NCI-H82 treated with DMSO at 0.1 percent for 48 hours (cell line): ENCODE measurements around the gene MAP2K6.
"Not testable (repeated sequence)": the region's sequence is repeated elsewhere in the genome, so short reads cannot be mapped to it uniquely, and the experiment has no call there.

Source experiments
- DNase-seq: peaks from one replicate; lab custom pipeline; 2025; ENCODE audit not compliant: unreplicated experiment; lab: John Stamatoyannopoulos, UW

MAP2K6 gene

DNA sequence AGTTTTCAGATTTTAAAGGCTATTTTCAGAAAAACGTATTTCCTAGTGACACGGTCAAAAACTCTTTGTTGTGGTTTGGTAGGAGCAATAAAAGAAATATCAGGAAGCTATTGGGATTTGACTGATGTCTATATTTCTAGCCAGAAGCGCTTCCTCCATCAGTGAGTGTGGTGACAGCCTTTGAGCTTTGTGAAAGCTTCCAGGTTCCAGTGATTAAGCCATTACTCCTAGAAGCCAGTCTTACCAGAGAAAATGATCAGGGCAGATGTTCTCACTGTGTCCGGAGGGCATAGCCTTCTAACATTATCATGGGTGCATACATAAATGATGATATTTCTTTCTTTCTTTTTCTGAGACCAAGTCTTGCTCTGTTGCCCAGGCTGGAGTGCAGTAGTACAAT is 39.6 kb downstream of the MAP2K6 start:
- no peak for DNase-seq

DNA sequence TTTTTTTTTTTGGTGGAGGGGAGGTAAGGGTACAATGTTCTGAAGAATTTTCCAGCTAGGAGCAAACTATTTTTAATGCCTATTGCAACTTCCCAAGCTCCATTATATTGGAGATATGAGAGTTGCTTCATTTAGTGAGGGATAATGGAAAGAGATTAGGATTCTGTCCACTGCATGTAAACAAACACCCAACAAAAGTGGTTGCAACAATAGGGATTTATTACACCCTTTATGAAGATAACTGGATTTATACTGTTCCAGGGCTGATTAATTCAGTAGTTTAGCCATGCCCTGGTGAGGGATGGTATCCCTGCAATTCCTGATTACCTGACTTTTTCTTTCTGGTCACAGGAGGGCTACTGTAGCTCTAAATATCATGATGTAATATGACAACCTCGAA is 40.5 kb downstream of the MAP2K6 start:
- DNase-seq = peak; percentile 15

DNA sequence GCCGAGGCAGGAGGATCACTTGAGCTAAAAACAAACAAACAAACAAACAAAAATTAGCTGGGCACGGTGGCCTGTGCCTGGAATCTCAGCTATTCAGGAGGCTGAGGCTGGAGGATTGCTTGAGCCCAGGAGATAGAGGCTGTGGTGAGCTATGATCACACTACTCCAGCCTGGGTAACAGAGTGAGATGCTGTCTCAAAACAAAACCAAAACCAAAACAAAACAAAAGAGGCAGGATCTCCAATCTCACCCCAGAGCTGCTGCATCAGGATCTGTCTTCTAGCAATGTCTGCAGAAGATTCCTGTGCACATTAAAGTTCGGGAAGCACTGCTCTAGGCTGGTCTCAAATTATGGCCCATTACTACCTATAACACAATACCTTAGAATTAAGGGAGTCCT is 43.1 kb downstream of the MAP2K6 start:
- no peak for DNase-seq

DNA sequence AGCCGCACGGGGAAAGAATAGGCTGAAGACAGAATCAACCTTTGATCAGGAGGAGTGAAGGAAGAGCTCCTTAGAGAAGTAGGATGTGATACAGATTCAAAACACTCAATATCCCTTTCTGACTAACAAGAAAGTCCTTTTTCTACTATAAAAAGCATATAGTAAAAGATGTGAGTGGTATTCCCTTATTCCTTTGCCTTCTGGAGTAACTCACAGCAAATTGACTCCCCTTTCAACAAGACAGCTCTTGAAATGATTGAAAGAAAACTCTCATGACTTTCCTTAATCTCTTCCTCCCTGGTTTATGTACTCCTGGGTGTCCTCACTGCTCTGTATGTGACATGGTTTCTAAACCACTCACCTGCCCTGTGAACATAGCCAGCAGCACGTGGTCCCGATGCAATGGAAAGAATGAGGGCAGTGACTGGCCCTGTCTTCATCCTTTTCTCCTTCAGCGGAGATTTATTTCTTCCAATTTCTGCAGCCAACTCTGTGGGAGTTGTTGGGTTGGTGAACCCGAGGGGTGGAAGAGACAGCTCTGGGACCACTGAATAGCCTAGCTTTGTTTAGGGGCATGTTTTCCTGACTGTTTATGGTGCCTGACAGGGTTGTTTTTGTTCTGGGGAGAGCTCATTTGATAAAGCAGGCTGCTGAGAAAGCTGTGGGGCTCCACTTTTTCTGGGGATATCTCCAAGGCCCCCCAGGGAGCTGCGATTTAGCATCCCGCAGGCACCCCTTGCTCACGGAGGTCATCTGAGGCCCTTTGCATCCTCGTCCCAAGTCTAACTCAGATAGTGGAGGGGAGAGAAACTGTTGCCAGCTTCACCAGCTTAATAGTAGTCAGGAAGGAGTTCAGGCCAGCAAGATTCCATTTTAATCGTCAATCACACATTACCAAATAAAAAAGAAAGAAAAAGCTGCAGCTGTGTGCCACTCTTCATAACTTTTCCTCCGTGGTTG is 46.7 kb downstream of the MAP2K6 start:
- DNase-seq = no peak

DNA sequence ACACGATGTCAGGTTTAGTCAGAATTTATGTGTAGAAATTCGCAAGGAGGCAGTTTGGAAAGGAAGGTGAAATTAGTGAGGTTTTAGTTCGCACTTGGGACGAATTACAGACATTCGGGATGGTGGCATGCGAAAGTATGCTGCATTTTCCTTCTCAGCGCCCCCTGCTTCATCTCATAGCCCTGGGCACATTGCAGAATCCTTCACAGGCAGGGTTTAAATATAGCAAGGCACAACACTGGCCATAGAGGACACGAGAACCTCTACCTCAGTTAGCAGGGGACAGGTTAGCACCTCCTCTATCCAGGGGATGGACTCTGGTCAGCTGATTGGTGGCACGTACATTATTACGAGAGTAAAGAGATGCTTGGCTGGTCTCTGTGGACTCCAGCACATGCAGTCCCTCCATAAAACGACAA is 47.5 kb downstream of the MAP2K6 start:
- DNase-seq = no peak

DNA sequence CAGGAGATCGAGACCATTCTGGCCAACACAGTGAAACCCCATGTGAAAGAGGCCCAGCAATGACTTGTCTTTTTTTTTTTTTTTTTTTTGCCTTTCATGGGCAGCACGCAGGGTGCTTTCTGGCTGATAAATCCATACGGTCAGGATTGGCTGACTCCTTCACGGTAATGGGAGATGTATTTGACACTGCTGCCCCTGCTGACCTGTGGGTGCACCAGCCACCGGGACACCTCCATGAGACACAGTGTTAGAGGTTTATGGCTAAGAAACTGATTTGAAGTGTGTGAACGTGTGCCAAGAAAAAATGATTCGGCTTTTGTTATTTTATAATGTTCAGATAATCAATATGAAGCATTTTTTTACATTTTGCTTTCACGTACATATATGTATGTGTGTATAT is 48.4 kb downstream of the MAP2K6 start:
- DNase-seq = no peak

DNA sequence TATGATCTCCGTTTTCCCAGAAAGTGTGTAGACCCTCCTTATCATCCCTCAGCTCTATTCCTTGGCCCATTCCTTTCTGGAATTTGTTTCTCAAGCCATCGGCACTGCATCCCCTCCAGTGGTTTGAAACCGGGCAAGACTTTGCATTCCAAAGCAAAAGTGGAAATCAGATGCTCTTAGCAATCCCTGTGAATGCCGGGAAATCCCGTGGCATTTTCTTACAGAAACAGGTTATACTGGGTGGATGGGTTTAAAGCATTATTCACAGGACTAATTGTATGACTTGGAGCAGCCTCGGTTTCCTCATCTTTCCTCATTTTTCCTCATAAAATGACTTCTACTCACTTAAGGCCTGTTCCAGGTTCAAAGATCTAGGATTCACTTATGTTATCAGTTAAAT is 52.0 kb downstream of the MAP2K6 start:
- no peak for DNase-seq

DNA sequence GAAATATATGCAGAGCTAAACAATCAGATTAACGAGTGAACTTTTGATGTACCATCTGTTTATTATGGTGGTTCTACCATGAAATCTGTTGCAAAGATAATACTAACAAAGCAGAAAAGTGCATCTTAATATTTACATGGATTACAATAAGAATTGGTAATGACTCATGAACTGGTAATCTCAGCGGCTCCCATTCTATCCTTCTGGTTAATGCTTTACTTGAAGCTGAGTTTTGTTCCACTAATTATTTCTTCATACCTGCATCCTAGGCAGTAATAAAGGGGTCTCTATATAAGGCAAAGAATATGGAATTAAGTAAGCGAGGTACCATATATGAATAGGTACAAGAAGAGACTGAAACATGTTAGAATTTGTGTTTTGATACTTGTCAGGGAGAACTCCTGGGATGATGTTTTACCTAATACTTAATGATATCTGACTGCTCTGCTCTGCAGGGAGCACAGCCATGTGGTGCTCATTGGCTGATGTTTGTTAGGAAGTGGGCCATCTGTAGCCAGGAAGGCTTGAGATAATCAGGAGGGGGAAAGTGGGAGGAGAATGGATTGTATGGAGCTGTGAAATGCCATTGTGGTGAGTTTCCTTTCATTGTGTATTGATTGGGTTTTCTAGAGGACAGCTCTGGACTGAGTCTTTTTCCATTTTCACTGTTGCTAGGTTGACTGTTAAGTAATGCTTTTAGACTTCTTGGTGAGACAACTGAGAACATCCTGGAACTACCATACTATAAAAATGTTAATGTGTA is 52.6 kb downstream of the MAP2K6 start:
- DNase-seq = peak; percentile 94

DNA sequence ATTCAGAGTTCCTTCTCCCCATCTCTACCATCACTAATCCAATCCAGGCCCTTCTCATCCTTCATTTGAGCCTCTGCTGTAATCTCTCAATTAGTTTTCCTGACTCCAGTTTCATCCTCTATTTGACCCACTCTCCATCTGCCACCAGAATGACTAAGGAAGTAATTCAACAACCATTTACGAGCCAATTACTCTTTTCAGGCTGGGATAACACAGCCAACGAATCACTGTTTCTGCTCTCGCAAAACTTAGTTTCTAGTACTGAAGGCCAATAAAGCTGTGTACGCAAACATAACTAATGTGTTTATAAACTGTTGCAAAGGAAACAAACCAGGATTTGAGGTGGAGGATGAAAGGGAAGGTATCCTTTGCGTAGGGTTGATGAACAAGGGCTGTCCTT is 53.7 kb downstream of the MAP2K6 start:
- peak; percentile 99 for DNase-seq

DNA sequence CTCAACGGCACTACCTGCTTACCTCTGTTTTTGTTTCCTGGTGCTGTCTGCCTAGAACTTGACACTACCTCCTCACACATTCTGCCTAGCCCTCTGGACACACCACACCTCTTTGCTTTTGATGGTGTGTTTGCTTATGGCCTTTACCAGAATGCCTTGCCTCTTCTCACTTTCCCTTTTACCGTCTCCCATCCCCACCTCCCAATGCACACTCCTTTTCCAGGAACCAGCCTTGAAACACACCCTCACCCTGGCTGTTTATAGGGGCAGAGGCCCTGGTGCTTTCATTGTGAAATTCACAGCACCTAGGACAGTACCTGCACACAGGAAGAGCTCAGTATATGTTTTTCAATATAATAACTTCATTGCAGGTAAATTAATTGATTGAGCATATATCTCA is 56.2 kb downstream of the MAP2K6 start:
- no peak for DNase-seq

DNA sequence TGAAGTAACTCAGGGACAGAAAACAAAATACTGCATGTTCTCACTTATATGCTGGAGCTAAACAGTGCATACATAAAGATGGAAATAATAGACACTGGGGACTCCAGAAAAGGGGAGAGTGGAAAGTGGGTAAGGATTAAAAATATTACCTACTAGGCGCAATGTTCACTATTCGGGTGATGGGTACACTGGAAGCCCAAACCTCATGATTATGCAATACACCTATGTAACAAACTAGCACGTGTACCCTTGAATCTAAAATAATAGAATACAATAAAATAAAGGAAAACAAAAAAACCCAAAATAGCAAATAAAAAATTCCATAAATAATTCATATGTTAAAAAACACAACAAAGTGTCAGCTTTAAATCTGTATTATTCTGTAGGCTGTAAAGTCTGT is 56.9 kb downstream of the MAP2K6 start:
- no peak for DNase-seq

DNA sequence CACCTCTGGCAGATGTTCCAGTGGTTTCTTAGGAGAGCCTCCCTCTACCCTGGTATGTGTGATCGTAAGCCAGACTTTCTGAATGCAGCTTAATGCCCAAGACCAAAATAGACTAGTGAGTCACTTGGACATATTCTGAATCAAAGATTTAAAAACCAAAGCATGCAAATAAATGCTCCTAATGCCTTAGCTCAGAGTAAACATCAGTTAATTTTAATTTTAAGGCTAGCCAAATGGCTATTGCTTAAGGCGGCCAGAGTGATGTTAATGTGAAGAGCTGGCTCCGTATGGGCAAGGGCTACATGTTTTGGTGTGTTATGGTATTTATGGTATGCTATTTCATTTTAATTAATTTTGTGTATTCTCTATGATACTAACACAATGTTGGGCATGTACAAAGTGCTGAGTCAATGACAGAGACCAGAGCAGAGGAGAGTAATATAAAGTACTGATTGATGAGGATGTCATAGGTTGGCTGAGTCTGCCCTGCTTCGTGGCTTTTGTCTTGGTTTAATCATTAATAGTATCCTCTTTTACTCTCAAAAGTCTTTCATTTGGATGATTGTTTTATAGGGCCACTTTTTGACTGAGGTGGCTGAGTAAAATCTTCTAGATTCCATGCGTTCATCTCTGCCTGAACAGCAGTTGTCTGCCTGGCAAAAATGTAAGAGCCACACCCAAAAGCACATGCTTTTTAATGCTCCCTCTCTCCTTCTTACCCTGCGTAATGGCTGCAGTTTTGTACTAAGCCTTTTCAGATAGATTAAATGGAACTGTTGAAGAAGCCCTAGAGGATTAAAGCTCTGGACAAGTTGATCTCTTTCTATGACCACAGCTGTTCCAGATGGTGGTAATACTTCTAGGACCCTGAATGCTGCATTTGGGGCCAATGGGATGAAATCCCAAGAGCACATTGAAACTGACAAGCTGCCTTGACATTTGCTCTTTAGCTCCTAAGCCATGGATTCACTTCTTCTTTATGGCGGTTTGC is 59.6 kb downstream of the MAP2K6 start:
- DNase-seq = peak; percentile 99

DNA sequence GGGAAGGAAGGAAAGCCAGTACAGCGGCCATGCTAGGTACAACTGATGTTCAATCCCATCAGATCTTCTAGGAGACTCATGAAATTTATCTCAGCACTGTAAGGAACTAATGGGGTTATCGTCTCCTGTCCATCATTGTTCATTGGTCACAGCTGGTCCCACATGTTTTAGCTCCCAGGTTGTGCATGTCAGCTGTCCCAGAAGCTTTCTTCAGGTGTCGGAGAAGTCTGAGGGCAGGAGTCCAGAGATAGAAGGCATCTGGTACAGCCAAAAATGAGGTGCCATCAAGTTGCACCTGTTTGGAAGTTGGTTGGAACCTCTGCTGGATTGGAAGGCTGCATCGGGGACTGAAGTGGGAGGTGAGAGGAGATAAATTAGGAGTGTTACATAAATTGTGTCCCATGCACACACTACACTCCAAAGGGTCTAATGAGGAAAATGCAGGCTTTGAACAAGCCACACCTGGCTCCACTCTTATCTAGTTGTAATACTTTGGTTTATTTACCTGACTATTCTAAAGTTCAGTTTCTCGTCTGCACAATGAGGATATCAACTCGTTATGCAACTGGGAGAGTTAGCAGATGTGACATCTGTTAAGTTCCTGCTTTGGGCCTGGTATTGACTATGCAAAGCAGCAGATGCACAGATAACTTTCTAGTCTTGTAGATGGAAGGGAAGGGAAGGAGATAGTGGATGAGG is 62.9 kb downstream of the MAP2K6 start:
- no peak for DNase-seq

DNA sequence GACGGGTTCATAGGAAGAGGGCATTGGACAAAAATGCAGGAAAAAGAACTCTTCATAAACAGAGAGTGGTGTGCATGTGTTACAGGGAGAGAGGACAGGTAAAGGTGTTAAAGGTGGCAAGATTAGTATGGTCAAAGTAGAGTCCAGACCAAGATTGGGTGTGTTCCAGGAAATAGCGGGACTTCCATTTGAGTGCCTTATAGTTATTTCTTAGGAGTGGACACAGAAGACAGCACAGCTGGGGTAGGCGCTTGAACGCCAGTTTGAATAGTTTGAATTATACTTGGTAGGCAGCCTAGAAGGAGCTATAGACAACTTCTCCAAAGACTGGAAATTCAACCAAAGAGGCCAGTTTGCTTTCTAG is 63.4 kb downstream of the MAP2K6 start:
- no peak for DNase-seq

DNA sequence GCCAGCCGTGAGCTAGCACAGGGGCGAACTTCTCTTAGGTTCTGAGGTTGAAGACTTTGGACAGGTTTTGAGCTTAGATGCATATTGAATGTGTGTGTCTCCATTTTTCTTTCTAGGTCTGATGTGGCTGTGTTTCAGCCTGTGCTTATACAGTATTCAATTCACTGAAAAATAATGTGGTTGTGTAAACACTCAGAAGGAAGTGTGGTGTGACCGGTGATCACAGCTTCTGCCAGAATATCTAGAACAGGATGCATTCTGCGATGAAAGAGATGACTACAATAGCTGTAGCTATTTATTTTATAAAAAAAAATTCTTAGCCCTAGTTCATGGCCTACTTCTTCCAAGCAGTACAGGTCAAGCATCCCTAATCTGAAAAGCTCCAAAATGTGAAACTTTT is 64.4 kb downstream of the MAP2K6 start:
- no peak for DNase-seq

DNA sequence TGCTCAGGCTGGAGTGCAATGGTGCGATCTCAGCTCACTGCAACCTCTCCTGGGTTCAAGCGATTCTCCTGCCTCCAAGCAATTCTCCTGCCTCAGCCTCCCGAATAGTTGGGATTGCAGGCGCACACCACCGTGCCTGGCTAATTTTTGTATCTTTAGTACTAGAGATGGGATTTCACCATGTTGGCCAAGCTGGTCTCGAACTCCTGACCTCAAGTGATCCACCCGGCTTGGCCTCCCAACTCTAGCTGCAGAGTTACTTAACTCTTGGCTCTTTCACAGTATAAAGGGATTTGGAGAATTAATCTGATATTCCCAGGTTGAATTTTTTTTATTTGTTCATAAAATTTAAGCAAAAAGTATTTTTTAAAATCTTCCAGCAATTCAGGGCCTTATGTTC is 65.3 kb downstream of the MAP2K6 start:
- DNase-seq = not testable (repeated sequence)

DNA sequence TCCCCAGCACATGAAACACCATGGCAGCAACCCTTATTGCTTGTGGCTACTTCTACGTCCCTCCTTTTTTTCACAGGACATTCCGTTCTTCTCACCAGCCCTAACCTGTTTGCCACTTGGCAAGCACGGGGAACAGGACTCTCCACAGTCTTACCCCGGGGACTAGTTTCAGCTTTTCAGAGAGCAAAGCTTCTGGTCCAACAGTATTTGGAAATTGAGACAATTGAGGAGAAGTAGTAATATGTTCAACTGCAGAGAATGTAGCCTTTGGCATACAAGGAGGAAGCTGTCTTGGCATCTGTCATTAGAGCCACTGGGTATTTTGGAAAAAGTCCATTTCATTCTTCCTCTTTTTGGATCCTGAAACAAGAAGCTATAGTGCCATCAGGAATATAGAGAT is 65.7 kb downstream of the MAP2K6 start:
- no peak for DNase-seq

DNA sequence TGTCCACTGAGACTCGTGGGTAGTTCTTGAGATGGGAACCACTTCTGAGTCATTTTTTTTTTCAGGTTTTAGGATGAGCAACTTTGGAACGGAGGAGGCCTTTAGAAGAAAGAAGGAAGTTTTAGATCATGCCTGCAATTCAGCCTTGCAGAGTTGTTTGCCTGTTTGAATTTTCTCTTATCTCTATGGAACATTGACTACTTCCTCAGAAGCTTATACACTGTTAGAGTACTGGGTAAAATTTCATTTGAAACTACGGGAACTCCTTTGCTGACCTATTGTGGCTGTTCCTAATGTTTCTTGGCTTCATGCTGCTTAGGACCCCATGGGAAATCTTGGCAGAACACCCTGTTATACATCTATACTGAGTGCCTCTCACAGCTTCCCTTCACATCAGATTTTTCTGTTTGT is 70.8 kb downstream of the MAP2K6 start:
- DNase-seq = no peak

DNA sequence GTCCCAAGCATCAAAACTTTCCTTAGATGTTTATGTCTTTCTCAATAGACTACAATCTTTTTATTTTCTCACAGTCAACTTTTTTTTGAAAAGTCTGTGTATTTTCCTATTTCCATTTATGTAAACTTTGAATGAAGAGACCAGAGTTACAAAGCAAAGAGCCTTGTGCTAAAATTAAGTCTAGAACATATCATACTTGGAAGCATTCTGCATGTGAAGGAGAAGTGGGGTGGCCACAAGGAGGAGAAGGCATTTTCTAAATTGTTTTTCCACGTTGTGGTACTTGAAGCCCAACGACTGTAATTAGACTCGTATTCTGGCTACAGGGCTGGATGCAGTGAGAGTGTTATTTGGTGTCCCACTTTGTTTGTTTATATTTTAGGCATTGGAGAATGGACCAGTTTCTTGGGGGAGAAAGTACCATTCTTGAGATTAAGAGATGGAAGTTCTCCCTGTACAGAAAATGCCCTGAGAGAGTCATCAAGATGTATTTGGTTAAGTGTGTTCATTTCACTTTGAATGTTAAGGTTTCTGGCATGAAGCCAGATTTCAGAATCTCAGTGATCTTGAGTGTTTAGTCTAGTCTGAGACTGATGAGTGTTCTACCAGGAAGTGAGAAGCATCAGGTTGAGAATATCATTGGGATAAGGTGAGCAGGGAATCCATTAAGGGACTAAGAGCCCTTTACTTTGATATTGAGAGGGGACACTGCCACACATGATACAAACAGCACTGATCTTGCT is 71.6 kb downstream of the MAP2K6 start:
- DNase-seq = no peak
